Neural progenitor cell (in vitro differentiated cells): ENCODE measurements around the gene ZNF503. TPM values are rescaled to one million over a fixed set of nuclear protein-coding genes. Genes with fewer than 3 reads are reported as not detected.

ENCODE experiments used
- DNase-seq: peaks from one replicate; pipeline ENCODE4 v3.0.0-alpha.2; 2016; ENCODE audit warnings: low spot score
- H2AFZ ChIP-seq: fragments of 200-600 bp; sonication (generic); replicated peaks from 2 replicates; pipeline ENCODE4 v1.6.1; 2016; ENCODE audit warnings: antibody characterized with exemption
- H3F3A ChIP-seq: fragments of 200-600 bp; sonication (generic); 2 replicates; pipeline ENCODE4 v1.6.1; 2016; ENCODE audit warnings: antibody characterized with exemption, low read depth
- H3K27ac ChIP-seq: fragments of 200-600 bp; sonication (generic); 2 replicates; pipeline ENCODE4 v1.5.1; 2016; ENCODE audit warnings: mild to moderate bottlenecking
- H3K27me3 ChIP-seq: fragments of 200-600 bp; sonication (generic); 2 replicates; pipeline ENCODE4 v1.6.1; 2016; ENCODE audit warnings: mild to moderate bottlenecking, moderate library complexity
- H3K36me3 ChIP-seq: fragments of 200-600 bp; sonication (generic); 2 replicates; pipeline ENCODE4 v1.5.1; 2016
- H3K4me1 ChIP-seq: fragments of 200-600 bp; sonication (generic); 2 replicates; pipeline ENCODE4 v1.6.1; 2016; ENCODE audit warnings: mixed run types
- H3K4me2 ChIP-seq: fragments of 200-600 bp; sonication (generic); 2 replicates; pipeline ENCODE4 v1.6.1; 2016
- H3K4me3 ChIP-seq: fragments of 200-600 bp; sonication (generic); 2 replicates; pipeline ENCODE4 v1.5.1; 2016
- H3K79me2 ChIP-seq: fragments of 200-600 bp; sonication (generic); 2 replicates; pipeline ENCODE4 v1.6.1; 2016; ENCODE audit warnings: low read depth
- H3K9ac ChIP-seq: fragments of 200-600 bp; sonication (generic); 2 replicates; pipeline ENCODE4 v1.6.1; 2016
- H3K9me3 ChIP-seq: fragments of 200-600 bp; sonication (generic); 2 replicates; pipeline ENCODE4 v1.5.1; 2016; ENCODE audit warnings: low read depth
- H4K20me1 ChIP-seq: fragments of 200-600 bp; sonication (generic); 2 replicates; pipeline ENCODE4 v1.6.1; 2016; ENCODE audit warnings: low read depth
- H3K27ac Mint-ChIP-seq: 3 replicates; pipeline ENCODE4 v1.8.0; 2021; ENCODE audit warnings: mixed read lengths
- H3K27me3 Mint-ChIP-seq: 2 replicates; pipeline ENCODE4 v1.8.0; 2022; ENCODE audit warnings: low read depth, mild to moderate bottlenecking, inconsistent platforms, moderate library complexity, mixed read lengths; ENCODE audit not compliant: insufficient read depth
- H3K36me3 Mint-ChIP-seq: 3 replicates; pipeline ENCODE4 v1.8.0; 2021; ENCODE audit warnings: mixed read lengths
- H3K4me1 Mint-ChIP-seq: 3 replicates; pipeline ENCODE4 v1.8.0; 2021; ENCODE audit warnings: mixed read lengths
- H3K4me3 Mint-ChIP-seq: 3 replicates; pipeline ENCODE4 v1.8.0; 2021; ENCODE audit warnings: mild to moderate bottlenecking, moderate library complexity, mixed read lengths
- H3K9me3 Mint-ChIP-seq: 3 replicates; pipeline ENCODE4 v1.8.0; 2020; ENCODE audit warnings: mixed read lengths
- EZH2 ChIP-seq: fragments of 200-600 bp; sonication (generic); IDR thresholded peaks from 2 replicates; pipeline ENCODE4 v1.6.1; 2017; ENCODE audit warnings: antibody characterized with exemption, mild to moderate bottlenecking, moderate library complexity
- EZH2phosphoT487 ChIP-seq: fragments of 200-600 bp; sonication (generic); IDR thresholded peaks from 2 replicates; pipeline ENCODE4 v1.6.1; 2017; ENCODE audit warnings: antibody characterized with exemption
- total RNA-seq: library from RNA; depleted of rRNA; stranded (reverse); fragments of >200 nt; gene quantifications from 2 replicates; pipeline ENCODE4 v1.2.3, GENCODE V29; 2015; ENCODE audit warnings: low replicate concordance
- TF ChIP-seq, protein P1 (sequence below): fragments of 200-600 bp; sonication (generic); IDR thresholded peaks from 2 replicates; pipeline ENCODE4 v1.5.1; 2017; ENCODE audit warnings: antibody characterized with exemption, mild to moderate bottlenecking

ZNF503 gene
- total RNA-seq, 1 donor from 2014 or later: 8.3 TPM

DNA sequence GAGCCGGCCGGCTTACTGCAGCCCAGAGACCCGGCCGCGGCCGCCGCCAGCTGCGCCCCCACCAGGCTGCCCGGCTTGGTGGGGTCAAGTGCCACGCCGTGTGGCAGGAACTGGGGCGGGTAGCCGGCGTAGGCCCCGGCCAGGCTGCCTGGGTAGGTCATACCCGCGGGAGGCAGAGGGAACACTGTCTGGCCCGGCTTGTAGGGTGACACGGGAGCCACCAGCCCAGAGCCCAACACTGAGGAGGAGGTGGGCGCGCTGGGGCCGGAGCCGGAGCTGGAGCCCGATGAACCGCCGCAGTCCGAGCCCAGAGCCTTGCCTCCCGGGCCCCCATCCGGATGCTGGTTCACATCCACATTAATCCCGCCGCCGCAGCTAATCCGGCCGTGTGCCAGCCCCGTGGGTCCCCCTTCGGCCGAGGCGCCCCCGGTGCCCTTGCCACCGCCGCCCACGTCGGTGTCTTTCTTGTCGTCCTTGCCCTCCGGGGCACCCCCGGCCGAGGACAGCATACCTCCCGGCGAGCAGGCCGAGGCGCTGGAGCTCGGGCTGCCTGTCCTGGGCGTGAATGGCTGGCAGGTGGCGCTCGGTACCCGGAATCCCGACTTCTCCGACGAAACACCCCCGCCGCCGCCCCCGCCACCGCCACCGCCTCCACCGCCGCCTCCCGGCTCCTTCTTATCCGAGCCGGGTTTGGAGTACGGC, 2.0 kb downstream of the ZNF503 start:
- H3K4me1 ChIP-seq: peaks cover 21% of the 10 kb centered on the region
- H3K4me3 ChIP-seq: peak overlapping the region; percentile 87
- H3K9ac ChIP-seq: no peak overlapping the region
- no peaks in the 10 kb centered on the region for H3K9me3 Mint-ChIP-seq
- peaks cover 18% of the 10 kb centered on the region for H3K36me3 Mint-ChIP-seq
- H3K4me3 Mint-ChIP-seq: peak overlapping the region; percentile 97
- peaks cover 46% of the 10 kb centered on the region for H3F3A ChIP-seq
- H3K36me3 ChIP-seq: peaks cover 4% of the 10 kb centered on the region
- DNase-seq: peak; percentile 87
- H2AFZ ChIP-seq: no peak overlapping the region
- H3K27ac ChIP-seq: no peak overlapping the region
- no peaks in the 10 kb centered on the region for H3K9me3 ChIP-seq
- TF ChIP-seq, protein P1, sequence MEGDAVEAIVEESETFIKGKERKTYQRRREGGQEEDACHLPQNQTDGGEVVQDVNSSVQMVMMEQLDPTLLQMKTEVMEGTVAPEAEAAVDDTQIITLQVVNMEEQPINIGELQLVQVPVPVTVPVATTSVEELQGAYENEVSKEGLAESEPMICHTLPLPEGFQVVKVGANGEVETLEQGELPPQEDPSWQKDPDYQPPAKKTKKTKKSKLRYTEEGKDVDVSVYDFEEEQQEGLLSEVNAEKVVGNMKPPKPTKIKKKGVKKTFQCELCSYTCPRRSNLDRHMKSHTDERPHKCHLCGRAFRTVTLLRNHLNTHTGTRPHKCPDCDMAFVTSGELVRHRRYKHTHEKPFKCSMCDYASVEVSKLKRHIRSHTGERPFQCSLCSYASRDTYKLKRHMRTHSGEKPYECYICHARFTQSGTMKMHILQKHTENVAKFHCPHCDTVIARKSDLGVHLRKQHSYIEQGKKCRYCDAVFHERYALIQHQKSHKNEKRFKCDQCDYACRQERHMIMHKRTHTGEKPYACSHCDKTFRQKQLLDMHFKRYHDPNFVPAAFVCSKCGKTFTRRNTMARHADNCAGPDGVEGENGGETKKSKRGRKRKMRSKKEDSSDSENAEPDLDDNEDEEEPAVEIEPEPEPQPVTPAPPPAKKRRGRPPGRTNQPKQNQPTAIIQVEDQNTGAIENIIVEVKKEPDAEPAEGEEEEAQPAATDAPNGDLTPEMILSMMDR: peak; percentile 58
- no peak for TF ChIP-seq EZH2phosphoT487
- peaks cover 32% of the 10 kb centered on the region for H3K27me3 Mint-ChIP-seq
- peaks cover 62% of the 10 kb centered on the region for H4K20me1 ChIP-seq
- H3K27ac Mint-ChIP-seq: no peak overlapping the region
- peaks cover 75% of the 10 kb centered on the region for H3K27me3 ChIP-seq
- H3K4me2 ChIP-seq: peak overlapping the region; percentile 80
- H3K4me1 Mint-ChIP-seq: peaks cover 21% of the 10 kb centered on the region
- H3K79me2 ChIP-seq: peaks cover 41% of the 10 kb centered on the region

DNA sequence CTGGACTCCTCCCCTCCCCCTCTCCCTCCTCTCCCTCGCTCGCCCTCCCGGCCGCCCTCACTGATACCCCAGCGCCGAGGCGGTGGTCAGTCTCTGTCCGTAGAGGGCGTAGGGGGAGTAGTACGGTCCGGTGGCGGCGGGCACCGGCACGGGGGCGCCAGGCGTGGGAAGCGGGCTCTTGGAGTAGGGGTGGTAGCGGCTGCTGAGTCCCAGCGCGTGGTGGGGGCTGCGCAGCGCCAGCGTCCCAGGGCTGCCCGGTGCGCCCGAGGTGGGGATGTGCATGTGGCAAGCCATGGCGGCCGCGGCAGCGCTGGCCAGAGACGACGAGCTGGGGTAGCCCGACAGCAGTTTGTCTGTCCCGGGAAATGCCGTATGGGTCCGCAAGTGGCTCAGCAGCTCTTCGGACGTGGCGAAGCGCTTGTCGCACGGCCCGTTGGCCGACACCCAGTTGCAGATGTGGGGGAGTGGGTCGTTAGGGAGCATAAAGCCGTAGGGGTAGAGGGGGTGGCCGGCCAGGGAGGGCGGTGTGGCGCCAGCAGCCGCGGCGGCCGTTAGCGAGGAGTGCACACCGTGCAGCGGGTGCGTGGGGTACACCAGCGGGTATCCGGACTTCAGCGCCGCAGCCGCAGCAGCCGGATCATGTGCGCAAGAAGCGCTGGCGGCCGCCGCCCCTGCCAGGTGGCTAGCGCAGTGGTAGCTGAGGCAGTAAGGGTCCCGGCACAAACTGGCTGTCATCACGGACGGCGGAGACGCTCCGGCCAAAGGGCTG, 2.7 kb downstream of the ZNF503 start:
- DNase-seq: peak; percentile 83
- TF ChIP-seq EZH2 (no peak), EZH2phosphoT487 (peak; percentile 55)
- TF ChIP-seq, protein P1: peak; percentile 29
- no peak overlapping the region for H3K9ac ChIP-seq
- Mint-ChIP-seq H3K4me1 (peaks cover 21% of the 10 kb centered on the region), H3K27ac (no peak overlapping the region), H3K27me3 (peaks cover 32% of the 10 kb centered on the region), H3K4me3 (peak overlapping the region; percentile 97), H3K9me3 (no peaks in the 10 kb centered on the region), H3K36me3 (peaks cover 21% of the 10 kb centered on the region)
- H2AFZ ChIP-seq: no peak overlapping the region
- H3K36me3 ChIP-seq: peaks cover 4% of the 10 kb centered on the region
- no peak overlapping the region for H3K27ac ChIP-seq
- H3K4me2 ChIP-seq: peak overlapping the region; percentile 80
- H3K4me1 ChIP-seq: peaks cover 21% of the 10 kb centered on the region
- peak overlapping the region; percentile 87 for H3K4me3 ChIP-seq
- peaks cover 68% of the 10 kb centered on the region for H4K20me1 ChIP-seq
- H3K79me2 ChIP-seq: peaks cover 41% of the 10 kb centered on the region
- no peaks in the 10 kb centered on the region for H3K9me3 ChIP-seq
- H3K27me3 ChIP-seq: peaks cover 75% of the 10 kb centered on the region
- H3F3A ChIP-seq: peaks cover 39% of the 10 kb centered on the region

DNA sequence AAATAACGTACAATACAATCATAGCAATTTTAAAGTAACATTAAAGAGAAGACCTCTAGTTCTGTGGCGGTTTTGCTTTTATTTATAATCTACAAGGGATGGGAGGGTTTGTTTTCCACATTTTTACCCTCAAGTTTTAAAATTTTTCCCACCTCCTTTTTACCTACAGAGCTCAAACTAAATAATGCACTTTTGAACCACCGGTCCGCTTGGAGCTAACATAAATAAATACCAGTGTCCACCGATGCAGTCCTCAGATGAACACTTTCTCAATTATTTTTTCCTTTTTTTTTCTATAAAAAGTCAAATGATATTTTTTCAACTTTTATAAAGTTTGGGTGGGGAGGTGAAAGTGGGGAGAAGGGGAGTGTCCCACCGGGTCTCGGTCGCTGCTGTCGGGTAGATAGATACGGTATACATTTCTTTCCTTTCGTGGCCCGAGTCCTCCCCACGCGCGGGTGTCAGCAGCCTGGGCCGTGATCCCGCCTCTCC, 3.3 kb downstream of the ZNF503 start:
- Histone ChIP-seq H3K79me2 (peaks cover 41% of the 10 kb centered on the region), H3K4me3 (peak overlapping the region; percentile 87), H3K9me3 (no peaks in the 10 kb centered on the region), H3K4me1 (peaks cover 21% of the 10 kb centered on the region), H3K27me3 (peaks cover 76% of the 10 kb centered on the region), H2AFZ (no peak overlapping the region), H3K4me2 (peak overlapping the region; percentile 80), H3K27ac (no peak overlapping the region), H3K36me3 (peaks cover 4% of the 10 kb centered on the region), H4K20me1 (peaks cover 69% of the 10 kb centered on the region), H3F3A (peaks cover 33% of the 10 kb centered on the region), H3K9ac (no peak overlapping the region)
- Mint-ChIP-seq H3K4me3 (peak overlapping the region; percentile 97), H3K4me1 (peaks cover 20% of the 10 kb centered on the region), H3K9me3 (no peaks in the 10 kb centered on the region), H3K27ac (no peak overlapping the region), H3K36me3 (peaks cover 21% of the 10 kb centered on the region), H3K27me3 (peaks cover 34% of the 10 kb centered on the region)
- TF ChIP-seq, protein P1: no peak
- no peak for TF ChIP-seq EZH2phosphoT487
- TF ChIP-seq EZH2: no peak
- DNase-seq: no peak
